IMR-90 (cell line): ENCODE data around the gene NUDT3. TPM values are rescaled to one million over a fixed set of nuclear protein-coding genes. Genes with fewer than 3 reads are reported as not detected.

Experiments used
- ATAC-seq: fragments of 200-7000 bp; cut with Tn5 transposase; 2 replicates; pipeline ENCODE4 v1.9.1; 2020; ENCODE audit warnings: low read depth, mild to moderate bottlenecking, moderate library complexity
- BruUV-seq: library from RNA; stranded (reverse); fragments of 400-500 nt; replicated peaks from 2 replicates; lab custom pipeline; 2021; lab: Mats Ljungman, UMichigan
- CTCF ChIA-PET: fragments of 300-600 bp; formaldehyde crosslinking; extraction: SDS; loops from one replicate; lab custom pipeline; 2021; ENCODE audit warnings: antibody characterized with exemption; lab: Yijun Ruan, JAX
- POLR2A ChIA-PET: fragments of 300-600 bp; sonication (Branson Sonifier 250); formaldehyde crosslinking; loops from one replicate; lab custom pipeline; 2022; ENCODE audit warnings: antibody characterized with exemption; ENCODE audit not compliant: unreplicated experiment; lab: Charles Lee
- DNase-seq: peaks from one replicate; pipeline ENCODE4 v3.0.0; 2013
- H2AFZ ChIP-seq: replicated peaks from 2 replicates; pipeline ENCODE3; 2013; ENCODE audit warnings: low read length, mild to moderate bottlenecking; ENCODE audit not compliant: poor library complexity
- H2AK5ac ChIP-seq: 2 replicates; pipeline ENCODE4 v1.6.1; 2013; ENCODE audit warnings: low read depth, low read length, inconsistent platforms
- H2AK9ac ChIP-seq: replicated peaks from 2 replicates; pipeline ENCODE3; 2013; ENCODE audit warnings: mild to moderate bottlenecking, low read depth, low read length, moderate library complexity; ENCODE audit not compliant: poor library complexity
- H2BK120ac ChIP-seq: 2 replicates; pipeline ENCODE4 v1.6.1; 2013; ENCODE audit warnings: low read depth, low read length, inconsistent platforms
- H2BK15ac ChIP-seq: 3 replicates; pipeline ENCODE4 v1.6.1; 2013; ENCODE audit warnings: low read depth, low read length, inconsistent platforms
- H2BK20ac ChIP-seq: 2 replicates; pipeline ENCODE4 v1.6.1; 2013; ENCODE audit warnings: low read depth, mild to moderate bottlenecking, inconsistent platforms, low read length, moderate library complexity
- H2BK5ac ChIP-seq: 2 replicates; pipeline ENCODE4 v1.6.1; 2013; ENCODE audit warnings: mild to moderate bottlenecking, low read depth, low read length, inconsistent platforms; ENCODE audit not compliant: poor library complexity, severe bottlenecking
- H3K14ac ChIP-seq: replicated peaks from 2 replicates; pipeline ENCODE4 v1.6.1; 2013; ENCODE audit warnings: low read depth, low read length, inconsistent platforms
- H3K18ac ChIP-seq: 2 replicates; pipeline ENCODE4 v1.6.1; 2013; ENCODE audit warnings: low read depth, low read length, control low read depth
- H3K23ac ChIP-seq: 2 replicates; pipeline ENCODE4 v1.6.1; 2013; ENCODE audit warnings: low read depth, low read length, inconsistent platforms
- H3K27ac ChIP-seq: 2 replicates; pipeline ENCODE4 v1.5.1; 2013; ENCODE audit warnings: mild to moderate bottlenecking, control low read depth, low read length; ENCODE audit not compliant: insufficient read depth
- H3K27me3 ChIP-seq: 2 replicates; pipeline ENCODE4 v1.6.1; 2013; ENCODE audit warnings: low read length; ENCODE audit not compliant: control insufficient read depth, insufficient read depth
- H3K36me3 ChIP-seq: 2 replicates; pipeline ENCODE4 v1.6.1; 2013; ENCODE audit warnings: low read length, mixed read lengths; ENCODE audit not compliant: control insufficient read depth, insufficient read depth
- H3K4ac ChIP-seq: 2 replicates; pipeline ENCODE4 v1.6.1; 2013; ENCODE audit warnings: low read depth, low read length, inconsistent platforms
- H3K4me1 ChIP-seq: 2 replicates; pipeline ENCODE4 v1.6.1; 2013; ENCODE audit warnings: low read length, mixed read lengths; ENCODE audit not compliant: control insufficient read depth, insufficient read depth
- H3K4me2 ChIP-seq: 2 replicates; pipeline ENCODE4 v1.6.1; 2013; ENCODE audit warnings: low read depth, mild to moderate bottlenecking, control low read depth, low read length, moderate library complexity
- H3K4me3 ChIP-seq: 2 replicates; pipeline ENCODE4 v1.5.1; 2013; ENCODE audit warnings: low read depth, mild to moderate bottlenecking, control low read depth, low read length, moderate library complexity; ENCODE audit not compliant: insufficient read depth
- H3K56ac ChIP-seq: 2 replicates; pipeline ENCODE4 v1.6.1; 2013; ENCODE audit warnings: low read length, inconsistent platforms; ENCODE audit not compliant: insufficient read depth; ENCODE audit errors: extremely low read depth
- H3K79me1 ChIP-seq, 2 experiments: 2 replicates each; pipeline ENCODE4 v1.6.1; 2013; ENCODE audit warnings: low read length in 2 of 2, inconsistent platforms in 1 of 2, low read depth in 1 of 2
- H3K9ac ChIP-seq: 2 replicates; pipeline ENCODE4 v1.6.1; 2013; ENCODE audit warnings: low read depth, low read length, control low read depth
- H3K9me1 ChIP-seq: 2 replicates; pipeline ENCODE4 v1.6.1; 2013; ENCODE audit warnings: low read length, inconsistent platforms; ENCODE audit not compliant: insufficient read depth
- H3K9me3 ChIP-seq: 2 replicates; pipeline ENCODE4 v1.6.1; 2013; ENCODE audit warnings: low read length; ENCODE audit not compliant: control insufficient read depth, insufficient read depth
- H4K20me1 ChIP-seq: 2 replicates; pipeline ENCODE4 v1.6.1; 2013; ENCODE audit warnings: low read length, inconsistent platforms; ENCODE audit not compliant: insufficient read depth
- H4K5ac ChIP-seq: 2 replicates; pipeline ENCODE4 v1.6.1; 2013; ENCODE audit warnings: mild to moderate bottlenecking, low read depth, low read length, control low read depth
- H4K8ac ChIP-seq, 2 experiments: 2 replicates each; pipeline ENCODE4 v1.6.1; 2013; ENCODE audit warnings: low read depth in 2 of 2, low read length in 2 of 2, control low read depth in 1 of 2, inconsistent platforms in 1 of 2
- H4K91ac ChIP-seq: 2 replicates; pipeline ENCODE4 v1.6.1; 2013; ENCODE audit warnings: low read depth, low read length, inconsistent platforms; ENCODE audit not compliant: insufficient read depth
- BHLHE40 ChIP-seq: fragments of 150-350 bp; IDR thresholded peaks from 2 replicates; pipeline ENCODE4 v1.6.1; 2016; ENCODE audit warnings: mild to moderate bottlenecking, low read depth, low read length
- CEBPB ChIP-seq: IDR thresholded peaks from 2 replicates; pipeline ENCODE4 v1.6.1; 2012; ENCODE audit warnings: low read depth, low read length, improper control_type of control experiment
- CHD1 ChIP-seq: IDR thresholded peaks from 2 replicates; pipeline ENCODE4 v1.6.1; 2012; ENCODE audit warnings: low read depth, low read length, improper control_type of control experiment
- CTCF ChIP-seq: conservative IDR thresholded peaks from 2 replicates; pipeline ENCODE4 v1.5.1; 2012; ENCODE audit warnings: mild to moderate bottlenecking, low read depth, low read length, improper control_type of control experiment
- ELK1 ChIP-seq: fragments of 150-350 bp; IDR thresholded peaks from 2 replicates; pipeline ENCODE4 v1.6.1; 2016; ENCODE audit warnings: low read depth, mild to moderate bottlenecking, low read length, moderate library complexity, borderline replicate concordance
- FOS ChIP-seq: fragments of 150-350 bp; IDR thresholded peaks from 2 replicates; pipeline ENCODE4 v1.6.1; 2016; ENCODE audit warnings: low read depth, low read length
- MAFK ChIP-seq: IDR thresholded peaks from 2 replicates; pipeline ENCODE4 v1.6.1; 2012; ENCODE audit warnings: low read depth, low read length, improper control_type of control experiment
- MAZ ChIP-seq: IDR thresholded peaks from 2 replicates; pipeline ENCODE4 v1.6.1; 2012; ENCODE audit warnings: low read depth, mild to moderate bottlenecking, low read length, improper control_type of control experiment, moderate library complexity, borderline replicate concordance
- MXI1 ChIP-seq: IDR thresholded peaks from 2 replicates; pipeline ENCODE4 v1.6.1; 2012; ENCODE audit warnings: low read depth, mild to moderate bottlenecking, low read length, moderate library complexity, borderline replicate concordance
- NFE2L2 ChIP-seq: fragments of 150-350 bp; IDR thresholded peaks from 2 replicates; pipeline ENCODE4 v1.6.1; 2016; ENCODE audit warnings: low read depth, mild to moderate bottlenecking, low read length
- POLR2A ChIP-seq: IDR thresholded peaks from 2 replicates; pipeline ENCODE4 v1.6.1; 2012; ENCODE audit warnings: mild to moderate bottlenecking, low read depth, low read length
- RAD21 ChIP-seq: IDR thresholded peaks from 2 replicates; pipeline ENCODE4 v1.6.1; 2012; ENCODE audit warnings: low read length, improper control_type of control experiment
- RCOR1 ChIP-seq: IDR thresholded peaks from 2 replicates; pipeline ENCODE4 v1.6.1; 2012; ENCODE audit warnings: mild to moderate bottlenecking, low read length, improper control_type of control experiment; ENCODE audit not compliant: insufficient replicate concordance
- RFX5 ChIP-seq: IDR thresholded peaks from 2 replicates; pipeline ENCODE4 v1.8.0; 2012; ENCODE audit warnings: low read depth, mild to moderate bottlenecking, low read length, moderate library complexity
- SMC3 ChIP-seq: fragments of 150-350 bp; IDR thresholded peaks from 2 replicates; pipeline ENCODE4 v1.6.1; 2016; ENCODE audit warnings: low read depth, mild to moderate bottlenecking, antibody characterized with exemption, low read length, moderate library complexity
- WGBS, 2 experiments: methylation state at CpG; one replicate each; pipeline versions ENCODE4 v1.1.5 to v1.1.7; 2013; ENCODE audit warnings: missing lambda C conversion rate in 2 of 2; ENCODE audit not compliant: insufficient read length in 1 of 2; ENCODE audit errors: extremely low coverage in 2 of 2; 5-methylcytosine and 5-hydroxymethylcytosine counted together
- dilution Hi-C: fragments of 300-500 bp; cut with HindIII; formaldehyde crosslinking; loops from one replicate; pipeline ENCODE4 v1.14.3; 2018; ENCODE audit warnings: low sequenced_read_pairs; ENCODE audit not compliant: unreplicated experiment
- in situ Hi-C: fragments of 300-500 bp; cut with MboI; formaldehyde crosslinking; loops from 3 replicates; pipeline ENCODE4 v1.14.3; 2019; ENCODE audit warnings: low sequenced_read_pairs, inconsistent platforms, mixed read lengths
- intact Hi-C: fragments of 100-400 bp; cut with micrococcal nuclease; formaldehyde crosslinking; loops from 2 replicates; pipeline ENCODE4 v1.10.0; 2022
- polyA plus RNA-seq, 3 experiments: library from polyadenylated mRNA; depleted of rRNA; stranded (reverse); fragments of >200 nt; gene quantifications; 2 replicates each; pipeline ENCODE4 v1.2.3, GENCODE V29; 2012; ENCODE audit warnings: low replicate concordance in 1 of 3
- total RNA-seq: library from RNA; depleted of rRNA; stranded (reverse); fragments of >200 nt; gene quantifications from 2 replicates; pipeline ENCODE4 v1.2.3, GENCODE V29; 2012
- TF ChIP-seq, protein P1 (sequence below): fragments of 150-350 bp; IDR thresholded peaks from 2 replicates; pipeline ENCODE4 v1.6.1; 2017; ENCODE audit warnings: mild to moderate bottlenecking, antibody characterized with exemption, low read length, low read depth

Gene NUDT3
- total and polyA plus RNA-seq, 2 of the 4 experiments (the other 2 are of a cell fraction) = 10.1 to 17.2 TPM

- BruUV-seq = no TSS peak
- Histone ChIP-seq H3K36me3 (no peaks in the 10 kb centered on the region), H3K79me1 (no peaks in the 10 kb centered on the region), H3K23ac (no peak overlapping the region), H2AK9ac (no peak overlapping the region), H2BK20ac (no peak overlapping the region), H3K4me1 (no peaks in the 10 kb centered on the region), H3K4me3 (no peak overlapping the region), H2BK5ac (no peak overlapping the region), H3K56ac (no peak overlapping the region), H3K4ac (no peak overlapping the region), H3K18ac (no peak overlapping the region), H3K9ac (no peak overlapping the region), H4K8ac (no peak overlapping the region), H3K27me3 (peaks cover 5% of the 10 kb centered on the region), H2AFZ (no peak overlapping the region), H3K9me1 (no peaks in the 10 kb centered on the region), H4K20me1 (no peaks in the 10 kb centered on the region), H2BK15ac (no peak overlapping the region), H2BK120ac (no peak overlapping the region), H3K9me3 (no peaks in the 10 kb centered on the region; the same call in 1 of the 2 replicates), H4K5ac (no peak overlapping the region), H3K4me2 (no peak overlapping the region), H4K91ac (no peak overlapping the region), H2AK5ac (no peak overlapping the region), H3K14ac (no peak overlapping the region), H3K27ac (no peak overlapping the region)
- dilution Hi-C loops (no loop called here), intact Hi-C loops (no loop called here), in situ Hi-C loops (no loop called here)
- WGBS, 2 experiments = no CpG with 5 or more reads among the region's 1 CpG
- CTCF ChIA-PET = no interaction called here
- POLR2A ChIA-PET = no interaction called here
- ATAC-seq (no peak), DNase-seq (no peak)
- TF ChIP-seq CEBPB (no peak), RFX5 (no peak), CHD1 (no peak), MAZ (no peak), BHLHE40 (no peak), MAFK (no peak), RAD21 (no peak), FOS (no peak), SMC3 (no peak), MXI1 (no peak), CTCF (no peak), ELK1 (no peak), NFE2L2 (no peak), POLR2A (no peak), RCOR1 (no peak)
- TF ChIP-seq, protein P1, sequence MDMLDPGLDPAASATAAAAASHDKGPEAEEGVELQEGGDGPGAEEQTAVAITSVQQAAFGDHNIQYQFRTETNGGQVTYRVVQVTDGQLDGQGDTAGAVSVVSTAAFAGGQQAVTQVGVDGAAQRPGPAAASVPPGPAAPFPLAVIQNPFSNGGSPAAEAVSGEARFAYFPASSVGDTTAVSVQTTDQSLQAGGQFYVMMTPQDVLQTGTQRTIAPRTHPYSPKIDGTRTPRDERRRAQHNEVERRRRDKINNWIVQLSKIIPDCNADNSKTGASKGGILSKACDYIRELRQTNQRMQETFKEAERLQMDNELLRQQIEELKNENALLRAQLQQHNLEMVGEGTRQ = no peak
Observed at GRCh38 chr6:34437644-34437970, 45.1 kb upstream of the NUDT3 start.
